Measurements from ENCODE around the gene BPIFB1.

BPIFB1 gene

GRCh38 chr20:33273117-33273851 lies 9.7 kb upstream of the BPIFB1 start:
- DNase-seq (ENCODE audit: low spot score): no peak

- DNase-seq (ENCODE audit: low spot score): no peak
These were observed 7.8 kb upstream of the BPIFB1 start for GRCh38 chr20:33275215-33275614.

- no peak for DNase-seq (ENCODE audit: low spot score)
These were observed 7.1 kb upstream of the BPIFB1 start for GRCh38 chr20:33275871-33276270.

- DNase-seq (ENCODE audit: low spot score): no peak
These were observed 6.5 kb upstream of the BPIFB1 start for GRCh38 chr20:33276303-33277113.

GRCh38 chr20:33277471-33278441 lies 5.3 kb upstream of the BPIFB1 start:
- DNase-seq (ENCODE audit: low spot score): no peak

- DNase-seq (ENCODE audit: low spot score): no peak
These were observed 4.3 kb upstream of the BPIFB1 start for GRCh38 chr20:33278700-33279099.

GRCh38 chr20:33279261-33279910 lies 3.6 kb upstream of the BPIFB1 start:
- no peak for DNase-seq (ENCODE audit: low spot score)

GRCh38 chr20:33280000-33280680 lies 2.9 kb upstream of the BPIFB1 start:
- DNase-seq (ENCODE audit: low spot score): no peak

GRCh38 chr20:33280775-33281174 lies 2.2 kb upstream of the BPIFB1 start:
- DNase-seq (ENCODE audit: low spot score): no peak

- DNase-seq (ENCODE audit: low spot score): no peak
These were observed 1.4 kb upstream of the BPIFB1 start for GRCh38 chr20:33281550-33282146.

GRCh38 chr20:33282196-33282934 lies 649 bp upstream of the BPIFB1 start:
- no peak for DNase-seq (ENCODE audit: low spot score)

- no peak for DNase-seq (ENCODE audit: low spot score)
These were observed 1.3 kb downstream of the BPIFB1 start for GRCh38 chr20:33284284-33284683.

GRCh38 chr20:33284937-33285336 lies 1.9 kb downstream of the BPIFB1 start:
- DNase-seq (ENCODE audit: low spot score): no peak

- no peak for DNase-seq (ENCODE audit: low spot score)
These were observed 3.0 kb downstream of the BPIFB1 start for GRCh38 chr20:33285861-33286495.

GRCh38 chr20:33287884-33288283 lies 4.9 kb downstream of the BPIFB1 start:
- no peak for DNase-seq (ENCODE audit: low spot score)

GRCh38 chr20:33290852-33291251 lies 7.8 kb downstream of the BPIFB1 start:
- no peak for DNase-seq (ENCODE audit: low spot score)

GRCh38 chr20:33291416-33291815 lies 8.4 kb downstream of the BPIFB1 start:
- no peak for DNase-seq (ENCODE audit: low spot score)

GRCh38 chr20:33291830-33292355 lies 8.9 kb downstream of the BPIFB1 start:
- peak; percentile 61 for DNase-seq (ENCODE audit: low spot score)

- DNase-seq (ENCODE audit: low spot score): no peak
These were observed 13.2 kb downstream of the BPIFB1 start for GRCh38 chr20:33296206-33296605.

All from CD4-positive, alpha-beta T cell treated with Interleukin-2 at 100 ng/mL for 4 hours (primary cell).